ENCODE measurements around the gene DENND6B. TPM values are rescaled to one million over a fixed set of nuclear protein-coding genes. Genes with fewer than 3 reads are reported as not detected.

Gene DENND6B, protein sequence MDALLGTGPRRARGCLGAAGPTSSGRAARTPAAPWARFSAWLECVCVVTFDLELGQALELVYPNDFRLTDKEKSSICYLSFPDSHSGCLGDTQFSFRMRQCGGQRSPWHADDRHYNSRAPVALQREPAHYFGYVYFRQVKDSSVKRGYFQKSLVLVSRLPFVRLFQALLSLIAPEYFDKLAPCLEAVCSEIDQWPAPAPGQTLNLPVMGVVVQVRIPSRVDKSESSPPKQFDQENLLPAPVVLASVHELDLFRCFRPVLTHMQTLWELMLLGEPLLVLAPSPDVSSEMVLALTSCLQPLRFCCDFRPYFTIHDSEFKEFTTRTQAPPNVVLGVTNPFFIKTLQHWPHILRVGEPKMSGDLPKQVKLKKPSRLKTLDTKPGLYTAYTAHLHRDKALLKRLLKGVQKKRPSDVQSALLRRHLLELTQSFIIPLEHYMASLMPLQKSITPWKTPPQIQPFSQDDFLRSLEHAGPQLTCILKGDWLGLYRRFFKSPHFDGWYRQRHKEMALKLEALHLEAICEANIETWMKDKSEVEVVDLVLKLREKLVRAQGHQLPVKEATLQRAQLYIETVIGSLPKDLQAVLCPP
- total RNA-seq = 1.5 and 2.3 TPM in 2 replicates

DNA sequence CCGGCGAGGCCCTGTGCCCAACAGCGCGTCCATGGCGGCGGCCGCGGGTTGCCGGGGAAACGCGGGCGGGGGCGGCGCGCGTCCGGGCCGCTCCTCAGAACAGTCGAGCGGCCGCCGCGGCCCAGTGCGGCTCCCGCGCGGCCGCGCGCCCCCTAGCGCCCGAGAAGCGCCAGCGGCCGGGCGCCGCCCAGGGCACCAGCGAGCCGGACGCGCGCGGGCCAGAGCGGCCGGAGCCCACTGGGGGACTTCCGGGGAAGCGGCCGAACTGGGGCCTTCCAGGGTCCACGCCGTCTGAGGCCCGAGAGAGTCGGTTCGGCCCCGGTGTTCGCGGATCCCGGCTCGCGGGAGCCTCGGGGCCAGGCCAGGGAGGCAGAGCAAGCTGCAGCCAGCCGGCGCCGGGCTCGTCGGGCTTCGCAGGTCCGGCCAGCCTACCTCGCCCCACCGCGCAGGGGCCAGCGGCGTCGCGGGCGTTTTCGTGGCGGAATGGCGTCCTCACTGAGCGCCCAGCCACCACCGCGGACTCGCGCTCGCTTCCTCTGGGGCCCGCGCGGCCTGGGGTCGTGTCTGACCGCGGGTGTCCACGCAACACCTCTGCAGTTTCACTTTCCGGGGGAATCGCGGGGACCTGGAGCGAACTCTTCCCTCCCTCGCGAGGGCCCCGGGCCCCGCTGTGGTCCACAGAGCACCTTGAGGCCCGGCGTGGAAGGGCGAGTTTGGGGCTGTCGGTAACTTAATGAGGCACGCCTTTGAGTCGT lies at the start of gene DENND6B:
TSS of gene DENND6B (minus strand) at position 57 of the 755 bp plus-strand sequence. CDS start at position 33, 24 bp downstream.

DNA sequence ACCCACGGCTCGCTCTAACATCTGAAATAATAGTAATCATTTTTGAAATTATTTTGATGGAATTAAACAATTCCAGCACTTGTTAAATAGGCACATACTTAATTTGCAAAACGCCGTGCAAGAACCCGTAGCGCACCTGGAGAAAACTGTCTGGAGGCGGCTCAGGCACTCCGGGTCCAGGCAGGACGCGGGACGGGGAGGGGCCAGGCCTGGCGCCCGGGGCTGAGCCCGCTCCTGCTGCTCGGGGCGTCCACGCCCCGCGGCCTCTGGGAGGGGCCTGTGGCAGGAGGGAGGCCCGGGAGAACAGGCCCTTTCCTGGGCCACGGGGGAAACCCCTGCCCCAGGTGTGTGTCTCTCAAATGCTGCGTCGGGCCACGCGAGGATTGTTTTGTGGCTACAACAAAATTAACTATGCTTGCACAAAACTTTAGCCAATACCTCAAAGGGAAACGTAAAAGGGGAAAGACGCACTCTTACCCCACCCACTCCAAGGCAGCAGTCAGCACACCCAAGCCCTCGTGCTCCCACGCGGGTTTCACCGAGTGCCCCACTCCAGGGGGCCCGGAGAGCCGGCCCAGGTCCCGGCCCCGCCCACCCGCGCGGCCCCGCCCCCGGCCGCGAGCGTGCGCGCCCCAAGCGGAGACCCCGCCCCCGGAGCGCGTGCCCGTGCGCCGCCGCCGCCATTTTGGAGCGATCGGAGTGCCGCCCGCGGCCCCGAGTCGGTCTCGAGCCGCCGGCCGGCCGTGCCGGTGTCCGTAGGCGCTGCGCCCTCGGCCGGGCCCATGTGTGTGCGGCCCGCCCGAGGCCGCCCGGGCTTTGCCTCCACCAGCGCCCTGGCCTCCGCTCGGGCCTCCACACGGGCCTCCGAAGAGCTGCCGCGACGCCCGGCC lies 16.1 kb upstream of the DENND6B start, which contains the start of gene PPP6R2:
TSS of gene PPP6R2 (plus strand) at position 677 of the 890 bp plus-strand sequence. CDS start 50,582 bp downstream, outside the sequence.

DNA sequence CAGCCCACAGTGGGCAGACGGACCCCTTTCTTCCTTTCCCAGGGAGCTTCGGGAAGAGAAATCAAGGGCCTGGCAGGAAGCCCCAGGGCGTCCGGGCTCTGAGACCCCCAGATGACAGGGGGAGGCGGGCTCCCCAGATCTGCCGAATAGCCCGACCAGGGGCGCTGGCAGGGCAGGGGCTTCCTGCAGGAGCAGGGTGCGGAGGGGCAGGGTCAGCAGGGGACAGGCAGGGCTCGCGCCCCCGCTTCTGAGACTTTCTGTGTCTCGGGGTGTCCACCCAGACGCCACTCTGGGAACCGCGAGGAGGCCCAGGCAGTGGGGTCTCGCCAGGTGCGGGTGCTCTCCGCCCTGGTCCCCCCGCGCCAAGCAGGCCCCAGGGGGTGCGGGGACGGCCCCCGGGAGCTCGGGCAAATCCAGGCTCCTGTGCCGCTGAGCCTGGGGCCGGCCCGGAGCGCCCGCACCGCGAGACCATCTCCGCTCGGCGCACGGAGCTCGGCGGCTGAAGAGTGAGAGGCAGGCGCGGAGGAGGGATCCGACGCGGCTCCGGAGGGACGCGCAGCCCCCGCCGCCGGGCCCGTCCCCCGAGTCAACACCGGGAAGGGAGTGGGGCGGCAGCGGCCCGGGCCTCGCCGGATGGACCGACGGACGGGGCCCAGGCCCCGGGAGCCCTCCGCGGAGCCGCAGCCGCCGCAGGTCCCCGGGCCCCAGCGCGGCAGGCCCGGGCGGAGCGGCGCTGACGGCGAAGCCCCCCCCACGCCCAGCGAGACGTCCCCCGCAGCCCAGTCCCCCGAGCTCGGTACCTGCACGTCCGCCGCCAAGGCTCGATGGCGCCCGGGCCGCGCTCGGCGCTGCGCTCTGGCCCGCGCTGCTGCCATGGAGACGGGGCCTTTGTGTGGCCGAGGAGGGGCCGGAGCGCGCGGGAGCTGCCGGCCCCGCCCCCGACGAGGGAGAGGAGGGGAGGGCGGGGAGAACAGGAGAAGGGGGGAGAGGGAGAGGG lies 19.8 kb downstream of the DENND6B start, which contains the start of gene PLXNB2:
TSS of gene PLXNB2 (minus strand) at position 894 of the 997 bp plus-strand sequence. CDS start 17,062 bp downstream, outside the sequence.

DNA sequence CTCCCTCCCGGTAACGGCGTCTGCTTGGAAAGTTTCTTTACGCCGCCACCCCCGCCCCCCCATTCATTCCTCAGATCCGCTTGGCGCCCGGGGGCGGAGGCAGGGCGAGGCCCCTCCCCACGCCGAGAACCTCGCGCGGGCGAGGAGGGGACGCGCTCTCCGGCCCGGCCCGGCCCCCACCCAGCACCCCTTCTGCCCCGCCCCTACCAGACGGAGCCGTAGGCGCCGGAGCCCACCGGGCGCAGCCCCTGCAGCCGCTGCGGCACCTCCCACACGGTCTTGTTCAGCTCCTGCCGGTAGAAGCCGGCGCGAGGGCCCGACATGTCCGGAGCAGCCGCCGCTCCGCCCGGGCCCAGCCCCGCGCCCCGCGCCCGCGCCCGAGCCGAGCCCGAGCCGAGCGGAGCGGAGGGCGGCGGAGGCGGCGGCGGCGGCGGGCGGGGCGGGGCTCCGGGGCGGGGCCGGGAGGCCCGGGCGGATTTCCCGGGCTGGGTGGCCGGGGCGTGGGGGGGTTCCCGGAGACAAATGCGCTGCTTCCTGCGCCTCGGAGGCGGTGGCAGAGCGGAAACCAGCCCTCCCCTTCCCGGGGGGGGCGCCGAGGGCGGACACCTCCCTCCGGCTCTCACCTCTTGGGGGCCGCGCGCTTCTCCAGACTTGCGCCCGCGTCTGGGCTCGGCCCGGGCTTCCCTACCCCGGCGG lies 56.7 kb downstream of the DENND6B start, which contains the start of gene MAPK11:
TSS of gene MAPK11 (minus strand) at position 411 of the 696 bp plus-strand sequence. CDS start at position 323, 88 bp downstream.

DNA sequence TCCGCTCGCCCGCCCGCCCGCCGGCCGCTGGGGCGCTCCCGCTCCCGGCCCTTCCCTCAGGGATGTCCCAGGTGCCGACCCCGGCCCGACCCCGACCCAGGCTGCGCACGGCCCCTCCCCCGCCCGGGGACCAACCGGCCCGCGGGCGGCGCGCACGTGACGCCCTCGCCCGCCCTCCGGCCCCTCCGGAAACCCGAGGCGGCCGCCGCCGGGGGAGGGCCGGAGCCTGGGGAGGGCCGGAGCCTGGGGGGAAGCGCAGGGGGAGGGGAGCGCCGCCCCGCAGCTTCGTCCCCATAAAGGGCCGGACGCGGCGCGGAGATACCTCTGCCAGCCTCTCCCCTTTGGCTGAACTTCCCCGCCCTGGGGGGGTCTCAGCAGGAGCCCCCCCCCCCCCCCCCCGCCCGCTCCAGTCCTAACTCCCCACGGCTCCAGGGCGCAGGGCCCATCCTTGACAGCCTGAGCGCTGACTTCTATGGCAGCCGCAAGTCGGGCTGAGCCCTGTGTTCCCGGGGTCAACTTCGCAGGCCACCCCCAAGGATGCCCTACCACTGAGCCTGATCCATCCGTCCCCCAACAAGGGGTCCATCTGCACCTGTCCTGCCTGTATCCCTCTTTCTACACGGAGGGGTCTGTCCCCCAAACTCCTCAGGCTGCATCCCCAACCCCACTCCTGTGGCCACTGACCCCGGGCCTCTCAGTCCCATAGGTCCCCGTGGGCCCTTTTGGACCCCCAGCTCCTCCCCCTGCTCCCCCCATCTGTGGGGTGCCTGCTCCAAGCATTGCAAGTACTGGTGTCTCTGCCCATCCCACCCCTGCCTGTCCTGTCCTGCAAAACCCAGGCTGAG lies 65.0 kb downstream of the DENND6B start, which contains the start of gene MAPK12:
TSS of gene MAPK12 (minus strand) at position 69 of the 845 bp plus-strand sequence. CDS start 174 bp downstream, outside the sequence.

Other genes with a start within 250 kb of the DENND6B start
- gene MLC1, start 241.6 kb downstream of the DENND6B start, total RNA-seq = 0.18 and 0.59 TPM in 2 replicates
- 2.1 and 14.8 TPM in 2 replicates for gene MOV10L1, start 237.0 kb downstream of the DENND6B start, total RNA-seq
- 1.5 and 2.0 TPM in 2 replicates for gene PANX2, start 156.3 kb downstream of the DENND6B start, total RNA-seq
- gene TRABD, start 141.1 kb downstream of the DENND6B start, total RNA-seq = 19.9 and 32.9 TPM in 2 replicates
- 22.7 and 24.3 TPM in 2 replicates for gene SELENOO, start 126.0 kb downstream of the DENND6B start, total RNA-seq
- gene TUBGCP6, start 82.0 kb downstream of the DENND6B start, total RNA-seq = 29.7 and 36.2 TPM in 2 replicates
- gene HDAC10, start 75.7 kb downstream of the DENND6B start, total RNA-seq = 38.6 and 52.5 TPM in 2 replicates
- 44.8 and 46.6 TPM in 2 replicates for gene MAPK12, start 65.3 kb downstream of the DENND6B start, total RNA-seq
- 3.6 and 7.2 TPM in 2 replicates for gene MAPK11, start 56.6 kb downstream of the DENND6B start, total RNA-seq
- 185 and 257 TPM in 2 replicates for gene PLXNB2, start 19.4 kb downstream of the DENND6B start, total RNA-seq
- gene PPP6R2, start 16.3 kb upstream of the DENND6B start, total RNA-seq = 60.3 and 68.0 TPM in 2 replicates
- 73.9 and 121 TPM in 2 replicates for gene SBF1, start 148.0 kb upstream of the DENND6B start, total RNA-seq
- gene ADM2, start 154.5 kb upstream of the DENND6B start, total RNA-seq = 6.5 and 7.6 TPM in 2 replicates
- gene MIOX, start 159.8 kb upstream of the DENND6B start, total RNA-seq = not detected in 2 replicates
- gene LMF2, start 180.7 kb upstream of the DENND6B start, total RNA-seq = 48.1 and 71.6 TPM in 2 replicates
- 18.4 and 22.1 TPM in 2 replicates for gene NCAPH2, start 181.2 kb upstream of the DENND6B start, total RNA-seq
- gene SCO2, start 198.6 kb upstream of the DENND6B start, total RNA-seq = 3.0 and 3.9 TPM in 2 replicates
- 17.9 and 89.7 TPM in 2 replicates for gene TYMP, start 203.0 kb upstream of the DENND6B start, total RNA-seq
- gene KLHDC7B, start 218.9 kb upstream of the DENND6B start, total RNA-seq = 1.1 and 24.1 TPM in 2 replicates
- gene SYCE3, start 235.9 kb upstream of the DENND6B start, total RNA-seq = not detected in 2 replicates

Data from smooth muscle cell of the umbilical artery (primary cell).